HEK293 (cell line): ENCODE measurements around the gene RNF146.

ENCODE experiments used
- CTCF ChIA-PET: fragments of 350-600 bp; formaldehyde crosslinking; extraction: SDS; loops from one replicate; lab custom pipeline; 2021; ENCODE audit warnings: antibody characterized with exemption; lab: Yijun Ruan, JAX
- POLR2A ChIA-PET: fragments of 300-600 bp; formaldehyde crosslinking; extraction: SDS; loops from one replicate; lab custom pipeline; 2020; ENCODE audit warnings: antibody characterized with exemption, inconsistent platforms; lab: Yijun Ruan, JAX
- H3K27ac ChIP-seq: fragments of 200-500 bp; sonication (Bioruptor generic); 2 replicates; pipeline ENCODE4 v1.5.1; 2014; ENCODE audit warnings: low read depth, low read length, control low read depth, inconsistent platforms; ENCODE audit errors: extremely low read depth
- H3K36me3 ChIP-seq, 2 experiments: fragments of 200-500 bp in 1 of 2; sonication (Bioruptor generic) in 1 of 2; 1 replicate in 1 of 2; 2 replicates in 1 of 2; pipeline ENCODE4 v1.5.1; 2014 to 2017; ENCODE audit warnings: inconsistent platforms in 2 of 2, low read length in 2 of 2; ENCODE audit not compliant: control insufficient read depth in 2 of 2, insufficient read depth in 1 of 2
- H3K4me1 ChIP-seq: fragments of 200-500 bp; sonication (Bioruptor generic); 2 replicates; pipeline ENCODE4 v1.5.1; 2014; ENCODE audit warnings: mild to moderate bottlenecking, low read length, inconsistent platforms; ENCODE audit not compliant: control insufficient read depth, insufficient read depth
- H3K4me3 ChIP-seq: 2 replicates; pipeline ENCODE4 v1.5.1; 2011; ENCODE audit warnings: low read depth, mild to moderate bottlenecking, control low read depth, low read length, moderate library complexity
- H3K9me3 ChIP-seq: fragments of 200-500 bp; sonication (Bioruptor generic); 2 replicates; pipeline ENCODE4 v1.5.1; 2014; ENCODE audit warnings: low read depth, low read length, inconsistent platforms; ENCODE audit not compliant: control insufficient read depth, insufficient read depth
- BCL11B ChIP-seq: fragments of 450-650 bp; formaldehyde crosslinking; IDR thresholded peaks from 2 replicates; pipeline ENCODE4 v1.5.1; 2016; ENCODE audit warnings: low read depth, missing biosample characterization, missing genetic modification characterization
- GLIS2 ChIP-seq: fragments of 450-650 bp; formaldehyde crosslinking; IDR thresholded peaks from 2 replicates; pipeline ENCODE4 v1.5.1; 2016; ENCODE audit warnings: missing biosample characterization, missing genetic modification characterization
- KLF17 ChIP-seq: fragments of 450-650 bp; formaldehyde crosslinking; IDR thresholded peaks from 2 replicates; pipeline ENCODE4 v1.5.1; 2016; ENCODE audit warnings: missing biosample characterization, missing genetic modification characterization
- MZF1 ChIP-seq: fragments of 450-650 bp; formaldehyde crosslinking; IDR thresholded peaks from 2 replicates; pipeline ENCODE4 v1.5.1; 2017; ENCODE audit warnings: missing biosample characterization, missing genetic modification characterization, borderline replicate concordance
- SP2 ChIP-seq: fragments of 450-650 bp; formaldehyde crosslinking; IDR thresholded peaks from 2 replicates; pipeline ENCODE4 v1.5.1; 2016; ENCODE audit warnings: missing biosample characterization, missing genetic modification characterization
- ZBTB26 ChIP-seq: fragments of 450-650 bp; formaldehyde crosslinking; optimal IDR thresholded peaks from 2 replicates; pipeline ENCODE3; 2016; ENCODE audit warnings: missing biosample characterization, mild to moderate bottlenecking, missing genetic modification characterization
- ZIC2 ChIP-seq: fragments of 450-650 bp; formaldehyde crosslinking; IDR thresholded peaks from 2 replicates; pipeline ENCODE4 v1.5.1; 2016; ENCODE audit warnings: missing biosample characterization, missing genetic modification characterization
- ZNF112 ChIP-seq: fragments of 450-650 bp; formaldehyde crosslinking; IDR thresholded peaks from 2 replicates; pipeline ENCODE4 v1.5.0; 2017; ENCODE audit warnings: missing biosample characterization, missing genetic modification characterization
- ZNF274 ChIP-seq, 2 experiments: fragments of 200-500 bp in 1 of 2; fragments of 450-650 bp in 1 of 2; sonication (Bioruptor generic) in 1 of 2; formaldehyde crosslinking in 1 of 2; IDR thresholded peaks; 2 replicates each; pipeline versions ENCODE4 v1.5.1 to v1.6.1; 2014 to 2016; ENCODE audit warnings: borderline replicate concordance in 1 of 2, inconsistent platforms in 1 of 2, low read length in 1 of 2, missing biosample characterization in 1 of 2, missing genetic modification characterization in 1 of 2
- ZNF311 ChIP-seq: fragments of 450-650 bp; formaldehyde crosslinking; IDR thresholded peaks from 2 replicates; pipeline ENCODE4 v1.5.1; 2017; ENCODE audit warnings: missing biosample characterization, missing genetic modification characterization, borderline replicate concordance
- ZNF354C ChIP-seq: fragments of 450-650 bp; formaldehyde crosslinking; IDR thresholded peaks from 2 replicates; pipeline ENCODE4 v1.5.1; 2016; ENCODE audit warnings: missing biosample characterization, missing genetic modification characterization, low read depth, borderline replicate concordance
- ZNF366 ChIP-seq: fragments of 450-650 bp; formaldehyde crosslinking; conservative IDR thresholded peaks from 2 replicates; pipeline ENCODE4 v1.5.1; 2016; ENCODE audit warnings: missing biosample characterization, missing genetic modification characterization
- ZNF510 ChIP-seq: fragments of 450-650 bp; formaldehyde crosslinking; IDR thresholded peaks from 2 replicates; pipeline ENCODE4 v1.5.1; 2018; ENCODE audit warnings: mild to moderate bottlenecking, missing genetic modification characterization, missing biosample characterization; ENCODE audit not compliant: insufficient replicate concordance
- ZNF518A ChIP-seq: fragments of 450-650 bp; formaldehyde crosslinking; conservative IDR thresholded peaks from 2 replicates; pipeline ENCODE4 v1.5.1; 2016; ENCODE audit warnings: low read depth, missing biosample characterization, missing genetic modification characterization
- ZNF530 ChIP-seq: fragments of 450-650 bp; formaldehyde crosslinking; IDR thresholded peaks from 2 replicates; pipeline ENCODE4 v1.5.1; 2016; ENCODE audit warnings: low read depth, missing biosample characterization, missing genetic modification characterization
- ZNF664 ChIP-seq: fragments of 450-650 bp; formaldehyde crosslinking; IDR thresholded peaks from 2 replicates; pipeline ENCODE4 v1.5.1; 2016; ENCODE audit warnings: missing biosample characterization, missing genetic modification characterization
- ZSCAN18 ChIP-seq: fragments of 450-650 bp; formaldehyde crosslinking; IDR thresholded peaks from 2 replicates; pipeline ENCODE4 v1.5.1; 2016; ENCODE audit warnings: missing biosample characterization, missing genetic modification characterization
- ZSCAN4 ChIP-seq: fragments of 450-650 bp; formaldehyde crosslinking; IDR thresholded peaks from 2 replicates; pipeline ENCODE4 v1.5.1; 2017; ENCODE audit warnings: missing biosample characterization, missing genetic modification characterization

The RNF146 gene

GRCh38 chr6:127291495-127291894 lies 24.8 kb downstream of the RNF146 start:
- Histone ChIP-seq H3K4me3 (no peak overlapping the region), H3K27ac (no peak overlapping the region), H3K4me1 (no peaks in the 10 kb centered on the region), H3K36me3 (peaks cover 11 to 58% of the 10 kb centered on the region in 2 experiments), H3K9me3 (no peaks in the 10 kb centered on the region)
- TF ChIP-seq ZSCAN4: no peak
- no peak for TF ChIP-seq KLF17 (tag by site-specific recombination)
- TF ChIP-seq ZNF664 (tag by site-specific recombination): no peak
- no peak for TF ChIP-seq ZNF274 (IDR thresholded peaks at IDR 0.05; ENCODE audit: low read length)
- TF ChIP-seq ZNF274 (tag by site-specific recombination; IDR thresholded peaks at IDR 0.05; ENCODE audit: borderline replicate concordance): no peak
- no peak for TF ChIP-seq ZIC2 (tag by site-specific recombination)
- TF ChIP-seq ZNF510 (tag by site-specific recombination): no peak
- TF ChIP-seq MZF1 (tag by site-specific recombination): no peak
- no peak for TF ChIP-seq ZNF530 (tag by site-specific recombination)
- no peak for TF ChIP-seq SP2 (tag by site-specific recombination)
- TF ChIP-seq BCL11B: no peak
- no peak for TF ChIP-seq ZSCAN18
- no peak for TF ChIP-seq ZNF112 (tag by site-specific recombination)
- TF ChIP-seq ZNF311 (tag by site-specific recombination): no peak
- TF ChIP-seq ZNF518A (tag by site-specific recombination): no peak
- no peak for TF ChIP-seq ZNF366
- no peak for TF ChIP-seq ZBTB26 (tag by site-specific recombination)
- TF ChIP-seq GLIS2 (tag by site-specific recombination): no peak
- no peak for TF ChIP-seq ZNF354C (tag by site-specific recombination)
- POLR2A ChIA-PET: no interaction called here
- CTCF ChIA-PET: interaction anchor here (1.0 to 1.2 kb wide), 3 partner anchors 10 to 248 kb away, joined by 3 to 8 read pairs (median 4); no protein-coding TSS in a partner anchor
